HL-60 (cell line): Measurements from ENCODE around the gene RASAL1.
A peak's percentile ranks its signal among the peaks of the same experiment; 100 is the strongest.

Source experiments
- DNase-seq, 2 experiments: peaks; one replicate each; pipeline ENCODE4 v3.0.0-alpha.2; 2010 to 2020; ENCODE audit warnings: low read depth in 1 of 2, low spot score in 1 of 2
- H3K27ac ChIP-seq: fragments of 250-450 bp; sonication (Bioruptor Pico); replicated peaks from 2 replicates; pipeline ENCODE4 v1.5.1; 2020; ENCODE audit warnings: mild to moderate bottlenecking, moderate library complexity
- H3K27me3 ChIP-seq: fragments of 250-450 bp; sonication (Bioruptor Pico); 2 replicates; pipeline ENCODE4 v1.5.1; 2021; ENCODE audit warnings: mild to moderate bottlenecking, moderate library complexity; ENCODE audit not compliant: insufficient read depth, poor library complexity, severe bottlenecking
- H3K4me3 ChIP-seq: replicated peaks from 2 replicates; pipeline ENCODE4 v1.5.1; 2011; ENCODE audit warnings: mild to moderate bottlenecking, control low read depth, low read length; ENCODE audit not compliant: insufficient read depth
- GABPA ChIP-seq: IDR thresholded peaks from 2 replicates; pipeline ENCODE4 v1.6.1; 2012; ENCODE audit warnings: low read depth
- POLR2AphosphoS5 ChIP-seq: IDR thresholded peaks from 2 replicates; pipeline ENCODE4 v1.6.1; 2012; ENCODE audit warnings: low read depth
- SPI1 ChIP-seq: IDR thresholded peaks from 2 replicates; pipeline ENCODE4 v1.6.1; 2012; ENCODE audit warnings: low read depth, mild to moderate bottlenecking, borderline replicate concordance
- TF ChIP-seq, protein P1 (sequence below): IDR thresholded peaks from one replicate; pipeline ENCODE4 v1.5.1; 2011; ENCODE audit warnings: low read length, control low read depth, inconsistent platforms; ENCODE audit not compliant: insufficient read depth
- TF ChIP-seq, protein P2 (sequence below): IDR thresholded peaks from 2 replicates; pipeline ENCODE4 v1.6.1; 2012; ENCODE audit warnings: low read depth; ENCODE audit not compliant: insufficient replicate concordance

The RASAL1 gene

DNA sequence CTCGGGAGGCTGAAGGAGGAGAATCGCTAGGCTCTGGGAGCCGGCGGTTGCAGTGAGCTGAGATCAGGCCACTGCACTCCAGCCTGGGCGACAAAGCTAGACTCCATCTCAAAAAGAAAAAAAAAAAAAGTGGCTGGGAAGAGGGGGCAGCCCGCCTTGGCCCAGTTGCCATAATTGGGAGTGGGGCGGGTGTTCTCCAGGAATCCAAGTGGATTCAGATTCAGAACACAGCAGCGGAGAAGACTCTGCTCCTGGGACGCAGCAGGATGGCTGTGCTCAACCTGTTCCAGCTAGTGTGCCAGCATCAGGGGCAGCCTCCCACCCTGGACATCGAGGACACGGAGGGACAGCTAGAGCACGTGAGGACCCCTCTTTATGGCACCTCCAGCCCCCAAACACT is 19.5 kb upstream of the RASAL1 start:
- H3K27ac ChIP-seq = no peak overlapping the region

DNA sequence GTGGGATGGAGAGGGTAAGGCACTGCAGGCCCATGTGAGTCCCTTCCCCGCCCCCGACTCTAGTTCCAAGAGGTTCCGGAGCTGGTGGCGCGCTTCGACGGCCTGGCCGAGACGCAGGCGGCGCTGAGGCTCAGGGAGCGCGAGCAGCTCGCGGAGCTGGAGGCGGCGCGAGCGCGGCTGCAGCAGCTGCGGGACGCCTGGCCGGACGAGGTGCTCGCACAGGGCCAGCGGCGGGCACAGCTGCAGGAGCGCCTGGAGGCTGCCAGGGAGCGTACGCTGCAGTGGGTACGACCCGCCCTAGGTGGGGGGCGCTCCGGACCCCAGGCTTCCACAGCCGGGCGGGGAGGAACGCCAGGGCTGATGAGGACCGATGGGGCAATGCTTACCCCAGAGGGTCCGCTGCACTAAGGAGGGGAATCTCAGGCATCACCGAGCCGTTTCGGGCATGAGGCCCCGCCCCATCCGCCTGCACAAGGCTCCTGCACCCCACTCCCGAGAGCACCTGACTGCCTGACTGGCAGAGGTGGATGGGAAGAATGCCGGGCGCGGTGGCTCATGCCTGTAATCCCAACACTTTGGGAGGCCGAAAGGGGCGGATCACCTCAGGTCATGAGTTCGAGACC is 18.9 kb upstream of the RASAL1 start:
- Histone ChIP-seq H3K27me3 (no peaks in the 10 kb centered on the region), H3K4me3 (no peak overlapping the region; the same call in 1 of the 2 replicates)
- TF ChIP-seq GABPA = no peak

More for the DNA sequence above, 19.5 kb upstream of the RASAL1 start:
- H3K27me3 ChIP-seq = no peaks in the 10 kb centered on the region
- no peak for TF ChIP-seq POLR2AphosphoS5
- TF ChIP-seq, protein P1, sequence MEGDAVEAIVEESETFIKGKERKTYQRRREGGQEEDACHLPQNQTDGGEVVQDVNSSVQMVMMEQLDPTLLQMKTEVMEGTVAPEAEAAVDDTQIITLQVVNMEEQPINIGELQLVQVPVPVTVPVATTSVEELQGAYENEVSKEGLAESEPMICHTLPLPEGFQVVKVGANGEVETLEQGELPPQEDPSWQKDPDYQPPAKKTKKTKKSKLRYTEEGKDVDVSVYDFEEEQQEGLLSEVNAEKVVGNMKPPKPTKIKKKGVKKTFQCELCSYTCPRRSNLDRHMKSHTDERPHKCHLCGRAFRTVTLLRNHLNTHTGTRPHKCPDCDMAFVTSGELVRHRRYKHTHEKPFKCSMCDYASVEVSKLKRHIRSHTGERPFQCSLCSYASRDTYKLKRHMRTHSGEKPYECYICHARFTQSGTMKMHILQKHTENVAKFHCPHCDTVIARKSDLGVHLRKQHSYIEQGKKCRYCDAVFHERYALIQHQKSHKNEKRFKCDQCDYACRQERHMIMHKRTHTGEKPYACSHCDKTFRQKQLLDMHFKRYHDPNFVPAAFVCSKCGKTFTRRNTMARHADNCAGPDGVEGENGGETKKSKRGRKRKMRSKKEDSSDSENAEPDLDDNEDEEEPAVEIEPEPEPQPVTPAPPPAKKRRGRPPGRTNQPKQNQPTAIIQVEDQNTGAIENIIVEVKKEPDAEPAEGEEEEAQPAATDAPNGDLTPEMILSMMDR = no peak
- no peak for DNase-seq
- no peak overlapping the region for H3K4me3 ChIP-seq

DNA sequence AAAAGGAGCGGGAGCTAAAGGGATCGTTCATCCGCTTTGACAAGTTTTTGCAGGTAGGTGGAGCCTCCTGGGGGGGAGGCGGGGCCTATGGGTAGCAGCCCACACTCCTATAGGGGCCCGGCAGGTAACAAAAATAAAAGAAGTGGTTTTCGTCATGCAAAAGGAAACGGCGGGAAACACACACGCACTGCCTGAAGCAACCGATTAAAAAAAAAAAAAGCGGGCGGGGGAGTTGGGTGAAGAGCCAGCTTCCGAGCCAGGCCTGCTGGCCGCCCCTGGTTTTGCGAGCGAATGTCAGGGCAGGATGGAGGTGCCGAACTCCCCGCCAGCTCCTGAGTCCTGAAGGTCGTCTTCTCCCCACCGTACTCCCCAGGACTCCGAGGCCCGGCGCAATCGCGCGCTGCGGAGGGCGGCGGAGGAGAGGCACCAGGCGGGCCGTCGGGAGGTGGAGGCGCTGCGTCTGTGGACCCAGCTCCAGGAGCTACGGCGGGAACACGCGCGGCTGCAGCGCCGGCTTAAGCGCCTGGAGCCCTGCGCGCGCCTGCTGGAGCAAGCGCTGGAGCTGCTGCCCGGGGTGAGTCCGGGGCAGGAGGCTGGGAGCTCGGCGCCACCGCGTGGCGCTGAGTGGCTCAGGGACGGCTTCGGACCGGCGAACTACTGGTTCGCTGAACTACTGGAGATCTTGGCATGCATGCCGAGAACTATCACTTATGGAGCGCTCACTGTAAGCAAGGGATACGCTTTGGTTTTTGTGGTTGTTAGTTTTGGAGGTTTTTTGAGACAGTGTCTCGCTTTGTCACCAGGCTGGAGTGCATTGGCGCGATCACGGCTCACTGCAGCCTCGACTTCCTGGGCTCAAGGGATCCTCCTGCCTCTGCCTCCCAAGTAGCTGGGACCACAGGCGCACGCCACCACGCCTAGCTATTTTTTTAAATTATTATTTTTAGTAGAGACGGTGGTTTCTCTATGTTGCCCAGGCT is 17.6 kb upstream of the RASAL1 start:
- Histone ChIP-seq H3K27me3 (no peaks in the 10 kb centered on the region), H3K4me3 (peak overlapping the region; percentile 49), H3K27ac (peak overlapping the region; percentile 80)
- peak; percentile 73 to 88 for DNase-seq
- TF ChIP-seq SPI1 (no peak), POLR2AphosphoS5 (0 out of 2 replicates have a peak, but pooled peaks have one; percentile 37)
- TF ChIP-seq, protein P1 = peak; percentile 57

More for the DNA sequence above, 18.9 kb upstream of the RASAL1 start:
- H3K27ac ChIP-seq = no peak overlapping the region
- DNase-seq = no peak

DNA sequence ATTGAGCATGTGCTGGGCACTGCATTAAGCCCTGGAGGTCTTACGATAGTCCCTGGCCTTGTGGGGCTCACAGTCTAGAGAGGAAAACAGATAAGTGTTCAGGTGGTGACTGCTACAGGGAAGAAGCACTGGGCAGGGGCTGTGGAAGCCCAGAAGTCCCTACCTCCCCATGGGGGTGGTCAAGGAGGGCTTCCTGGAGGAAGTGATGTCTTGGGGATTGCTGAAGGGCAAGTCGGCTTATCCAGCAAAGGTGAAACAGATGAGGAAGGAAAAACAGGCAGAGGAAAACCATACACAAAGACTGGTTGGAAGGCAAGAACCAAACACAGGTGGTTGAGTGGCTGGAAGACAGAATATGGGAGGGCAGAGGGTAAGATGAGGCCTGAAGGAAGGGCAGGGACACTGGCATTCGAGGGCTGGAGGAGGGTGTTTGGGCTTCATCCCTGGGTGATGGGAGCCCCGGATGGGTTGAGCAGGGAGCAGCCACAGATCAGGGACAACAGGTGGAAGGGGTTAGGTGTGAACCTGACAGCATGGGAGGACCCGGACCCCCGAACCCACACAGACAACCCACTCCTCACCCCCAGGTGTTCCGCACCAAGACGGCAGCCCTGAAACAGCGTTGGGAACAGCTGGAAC is 16.8 kb upstream of the RASAL1 start:
- Histone ChIP-seq H3K27me3 (no peaks in the 10 kb centered on the region), H3K27ac (peak overlapping the region; percentile 80), H3K4me3 (peak overlapping the region; percentile 49)
- TF ChIP-seq SPI1 = no peak
- TF ChIP-seq, protein P2, sequence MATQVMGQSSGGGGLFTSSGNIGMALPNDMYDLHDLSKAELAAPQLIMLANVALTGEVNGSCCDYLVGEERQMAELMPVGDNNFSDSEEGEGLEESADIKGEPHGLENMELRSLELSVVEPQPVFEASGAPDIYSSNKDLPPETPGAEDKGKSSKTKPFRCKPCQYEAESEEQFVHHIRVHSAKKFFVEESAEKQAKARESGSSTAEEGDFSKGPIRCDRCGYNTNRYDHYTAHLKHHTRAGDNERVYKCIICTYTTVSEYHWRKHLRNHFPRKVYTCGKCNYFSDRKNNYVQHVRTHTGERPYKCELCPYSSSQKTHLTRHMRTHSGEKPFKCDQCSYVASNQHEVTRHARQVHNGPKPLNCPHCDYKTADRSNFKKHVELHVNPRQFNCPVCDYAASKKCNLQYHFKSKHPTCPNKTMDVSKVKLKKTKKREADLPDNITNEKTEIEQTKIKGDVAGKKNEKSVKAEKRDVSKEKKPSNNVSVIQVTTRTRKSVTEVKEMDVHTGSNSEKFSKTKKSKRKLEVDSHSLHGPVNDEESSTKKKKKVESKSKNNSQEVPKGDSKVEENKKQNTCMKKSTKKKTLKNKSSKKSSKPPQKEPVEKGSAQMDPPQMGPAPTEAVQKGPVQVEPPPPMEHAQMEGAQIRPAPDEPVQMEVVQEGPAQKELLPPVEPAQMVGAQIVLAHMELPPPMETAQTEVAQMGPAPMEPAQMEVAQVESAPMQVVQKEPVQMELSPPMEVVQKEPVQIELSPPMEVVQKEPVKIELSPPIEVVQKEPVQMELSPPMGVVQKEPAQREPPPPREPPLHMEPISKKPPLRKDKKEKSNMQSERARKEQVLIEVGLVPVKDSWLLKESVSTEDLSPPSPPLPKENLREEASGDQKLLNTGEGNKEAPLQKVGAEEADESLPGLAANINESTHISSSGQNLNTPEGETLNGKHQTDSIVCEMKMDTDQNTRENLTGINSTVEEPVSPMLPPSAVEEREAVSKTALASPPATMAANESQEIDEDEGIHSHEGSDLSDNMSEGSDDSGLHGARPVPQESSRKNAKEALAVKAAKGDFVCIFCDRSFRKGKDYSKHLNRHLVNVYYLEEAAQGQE = no peak
- TF ChIP-seq GABPA = no peak
- no peak for TF ChIP-seq POLR2AphosphoS5
- TF ChIP-seq, protein P1 = no peak
- DNase-seq = no peak
